Lower leg skin (tissue), 3 donors: ENCODE measurements around the gene CAT.

ENCODE experiments used
- CTCF ChIP-seq, 3 donors: fragments of 450-650 bp; IDR thresholded peaks; one replicate each; pipeline ENCODE4 v1.5.1; 2016; ENCODE audit warnings: antibody characterized with exemption in 3 of 3, mild to moderate bottlenecking in 3 of 3, moderate library complexity in 2 of 3
- POLR2A ChIP-seq, 2 donors: fragments of 450-650 bp; IDR thresholded peaks; one replicate each; pipeline ENCODE4 v1.6.1; 2016 to 2017; ENCODE audit warnings: antibody characterized with exemption in 2 of 2, mild to moderate bottlenecking in 1 of 2, moderate library complexity in 1 of 2

GRCh38 chr11:34461215-34461614, 22.5 kb downstream of the CAT start:
- TF ChIP-seq CTCF (IDR thresholded peaks at IDR 0.05) (no peak), POLR2A (IDR thresholded peaks at IDR 0.05) (no peak)
